Ammon's horn (tissue), 1 donor: ENCODE data around the gene ARHGEF39.
A peak's percentile ranks its signal among the peaks of the same experiment; 100 is the strongest.

ENCODE experiments used
- DNase-seq: peaks from one replicate; pipeline ENCODE4 v3.0.0-alpha.2; 2016; ENCODE audit warnings: low spot score

ARHGEF39 gene, protein sequence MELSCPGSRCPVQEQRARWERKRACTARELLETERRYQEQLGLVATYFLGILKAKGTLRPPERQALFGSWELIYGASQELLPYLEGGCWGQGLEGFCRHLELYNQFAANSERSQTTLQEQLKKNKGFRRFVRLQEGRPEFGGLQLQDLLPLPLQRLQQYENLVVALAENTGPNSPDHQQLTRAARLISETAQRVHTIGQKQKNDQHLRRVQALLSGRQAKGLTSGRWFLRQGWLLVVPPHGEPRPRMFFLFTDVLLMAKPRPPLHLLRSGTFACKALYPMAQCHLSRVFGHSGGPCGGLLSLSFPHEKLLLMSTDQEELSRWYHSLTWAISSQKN

DNA sequence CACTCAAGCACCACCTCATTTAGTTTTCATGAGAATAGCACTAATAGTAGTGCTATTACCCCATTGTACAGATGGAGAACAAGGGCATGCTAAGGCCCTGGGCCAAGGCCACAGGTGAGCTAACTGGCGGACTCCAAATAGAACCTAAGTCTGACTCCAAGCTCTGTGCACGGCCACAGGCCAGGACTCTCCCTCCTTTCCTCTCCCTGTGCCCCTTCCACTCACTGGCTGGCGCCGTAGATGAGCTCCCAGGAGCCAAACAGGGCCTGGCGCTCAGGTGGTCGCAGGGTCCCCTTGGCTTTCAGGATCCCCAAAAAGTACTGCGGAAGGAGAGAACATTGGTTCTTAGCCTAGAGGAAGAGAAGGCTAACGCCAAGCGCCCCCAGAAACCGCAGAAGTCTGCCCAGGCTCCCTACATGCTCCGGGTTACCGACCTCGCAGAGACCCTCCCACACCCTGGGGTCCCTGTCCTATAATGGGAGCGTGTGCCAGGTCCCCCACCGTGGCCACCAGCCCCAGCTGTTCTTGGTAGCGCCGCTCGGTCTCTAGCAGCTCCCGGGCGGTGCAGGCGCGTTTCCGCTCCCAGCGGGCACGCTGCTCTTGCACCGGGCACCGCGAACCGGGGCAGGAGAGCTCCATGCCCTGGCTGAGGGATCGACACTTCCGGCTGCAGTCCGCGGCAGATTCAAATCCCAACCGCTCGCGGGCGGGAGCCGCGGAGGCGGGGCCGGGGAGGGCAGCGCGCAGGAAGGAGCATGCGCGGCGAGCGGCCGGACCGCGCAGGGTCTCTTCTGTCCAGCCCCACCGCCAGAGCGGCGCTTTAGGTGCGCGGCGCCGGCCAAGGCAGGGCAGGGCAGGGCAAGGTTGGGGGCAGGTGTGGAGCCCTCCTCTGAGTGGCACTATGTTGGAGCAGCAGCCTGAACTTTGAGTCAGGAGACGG is at the start of gene ARHGEF39:
Gene ARHGEF39, minus strand, starts transcription at position 665 of the 940 bp plus-strand sequence. Its CDS starts 26 bp downstream, at position 639.
- DNase-seq = peak; percentile 75

GRCh38 chr9:35714123-35714522 is 49.1 kb upstream of the ARHGEF39 start:
- no peak for DNase-seq

DNA sequence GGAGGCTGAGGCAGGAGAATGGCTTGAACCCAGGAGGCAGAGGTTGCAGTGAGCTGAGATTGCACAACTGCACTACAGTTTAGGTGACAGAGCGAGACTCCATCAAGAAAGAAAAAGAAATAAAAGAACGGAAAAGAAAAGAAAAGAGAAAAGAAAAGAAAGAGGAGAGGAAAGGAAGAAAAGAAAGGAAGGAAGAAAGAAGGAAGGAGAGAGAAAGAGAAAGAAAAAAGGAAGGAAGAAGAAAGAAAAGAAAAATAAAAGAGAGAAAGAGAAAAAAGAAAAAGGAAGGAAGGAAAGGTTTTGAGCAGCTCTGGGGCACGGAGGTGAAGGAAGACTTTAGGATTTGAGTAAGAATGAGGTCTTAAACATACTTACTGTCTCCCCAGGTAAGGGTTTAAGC is 48.6 kb upstream of the ARHGEF39 start:
- no peak for DNase-seq

DNA sequence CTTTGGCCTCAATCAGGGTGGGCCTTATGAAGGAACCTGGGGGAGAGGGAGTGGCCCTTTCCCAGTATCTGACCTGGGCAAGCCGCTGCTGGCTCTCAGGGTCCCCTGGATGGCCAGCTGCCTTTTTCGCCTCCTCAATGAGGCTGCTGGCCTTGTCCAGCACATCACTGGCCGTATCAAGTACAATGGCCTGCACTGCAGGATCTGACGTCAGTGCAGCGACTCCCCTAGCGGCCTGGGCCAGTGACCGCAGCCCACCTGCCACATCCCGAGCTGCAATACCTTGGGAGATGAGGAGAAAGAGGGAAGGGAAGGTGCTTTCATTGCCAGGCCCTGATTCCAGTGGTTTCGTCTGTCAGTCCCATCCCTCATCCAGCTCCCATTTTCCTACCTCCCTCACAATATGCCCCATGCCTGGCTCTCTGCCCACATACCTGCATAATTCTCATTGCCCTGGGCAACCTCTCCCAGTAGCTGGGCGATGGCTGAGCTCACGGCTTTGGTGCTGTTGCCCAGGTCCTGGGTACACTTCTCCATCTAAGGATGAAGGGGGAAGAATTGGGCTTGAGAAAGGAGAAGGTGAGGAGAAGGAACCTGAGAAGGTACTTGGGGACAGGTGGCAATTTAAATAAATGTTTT is 47.9 kb upstream of the ARHGEF39 start:
- DNase-seq = no peak

GRCh38 chr9:35711501-35712428 is 46.8 kb upstream of the ARHGEF39 start:
- no peak for DNase-seq

DNA sequence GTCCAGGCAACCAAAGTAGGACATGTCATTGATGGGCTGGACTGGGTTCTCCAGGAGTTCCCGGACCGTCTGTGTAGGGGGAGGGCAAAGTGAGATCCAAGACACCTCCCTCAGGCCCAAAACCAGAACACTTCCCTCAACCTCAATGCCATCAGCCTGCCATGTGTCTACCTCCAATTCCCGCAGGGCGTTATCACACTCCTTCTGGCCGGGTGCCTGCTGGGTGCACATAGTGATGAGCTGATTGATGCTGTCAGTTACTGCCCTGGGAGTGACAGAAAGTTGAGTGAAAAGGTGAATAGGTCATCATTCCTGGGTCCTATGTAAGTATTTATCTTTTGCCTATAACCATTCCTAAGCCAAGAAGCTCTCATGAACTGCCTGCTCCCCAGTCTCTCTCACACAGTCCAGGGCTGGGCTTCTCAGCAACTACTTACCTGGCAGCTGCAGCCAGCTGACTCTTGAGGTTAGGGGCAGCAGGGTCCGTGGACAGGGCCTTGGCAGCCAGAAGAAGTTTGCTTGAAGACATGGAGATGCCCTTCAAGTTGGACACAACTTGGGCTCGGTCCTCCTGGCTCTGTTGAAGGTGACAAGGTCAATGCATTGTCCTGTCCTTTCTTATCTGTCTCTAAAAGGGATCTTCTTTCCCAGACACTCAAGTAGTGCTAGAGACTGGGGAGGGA is 46.0 kb upstream of the ARHGEF39 start:
- DNase-seq = no peak

GRCh38 chr9:35708146-35708545 is 43.2 kb upstream of the ARHGEF39 start:
- no peak for DNase-seq

- DNase-seq = no peak
Measured at GRCh38 chr9:35706951-35707350, 42.0 kb upstream of the ARHGEF39 start.

DNA sequence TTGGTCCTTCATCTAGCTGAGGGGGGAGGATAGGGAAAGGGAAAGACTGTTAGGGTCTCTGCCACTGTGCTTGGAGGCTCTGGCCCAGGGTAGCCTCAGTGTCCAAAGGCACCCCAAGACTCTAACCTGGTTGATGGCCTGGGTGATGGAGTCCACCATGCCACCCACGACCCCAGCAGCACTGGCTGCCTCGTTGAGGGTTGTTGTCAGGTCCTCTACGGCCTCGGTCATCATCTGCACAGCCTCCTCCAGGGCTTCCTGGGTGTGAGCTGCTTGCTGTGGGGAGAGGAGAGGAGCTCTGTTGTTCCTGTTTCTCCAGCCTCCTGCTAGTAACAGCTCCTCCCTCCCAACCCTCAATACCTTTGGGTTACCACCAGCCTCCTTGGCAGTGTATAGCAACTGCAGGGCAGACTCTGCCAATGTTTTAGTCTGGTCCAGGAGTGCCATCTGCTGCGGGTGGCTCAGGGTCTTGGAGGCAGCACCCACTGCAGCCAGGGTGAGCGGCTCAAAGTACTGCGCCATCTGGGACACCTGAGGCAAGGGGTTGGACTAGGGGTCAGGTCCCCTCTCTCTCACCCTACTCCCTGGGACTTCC is 40.9 kb upstream of the ARHGEF39 start:
- DNase-seq = no peak

DNA sequence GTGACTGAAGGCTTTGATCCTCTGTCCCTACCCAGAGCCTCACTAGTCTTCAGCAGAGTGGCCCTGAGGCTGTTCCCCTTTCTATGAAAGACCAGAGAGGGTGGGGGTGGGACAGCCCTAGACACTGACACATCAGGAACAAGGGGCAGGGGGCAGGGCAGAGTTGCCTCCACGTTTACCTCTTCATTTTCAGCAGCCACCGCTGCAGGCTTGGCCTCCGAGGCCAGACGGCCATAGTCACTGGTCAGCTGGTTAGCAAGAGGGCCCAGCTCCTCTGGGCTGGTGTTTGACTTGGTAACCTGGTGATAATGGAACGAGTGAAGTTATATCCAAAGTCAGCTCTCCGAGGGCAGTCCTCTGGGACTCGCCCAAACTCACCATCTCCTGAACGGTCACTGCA is 40.4 kb upstream of the ARHGEF39 start:
- DNase-seq = no peak

DNA sequence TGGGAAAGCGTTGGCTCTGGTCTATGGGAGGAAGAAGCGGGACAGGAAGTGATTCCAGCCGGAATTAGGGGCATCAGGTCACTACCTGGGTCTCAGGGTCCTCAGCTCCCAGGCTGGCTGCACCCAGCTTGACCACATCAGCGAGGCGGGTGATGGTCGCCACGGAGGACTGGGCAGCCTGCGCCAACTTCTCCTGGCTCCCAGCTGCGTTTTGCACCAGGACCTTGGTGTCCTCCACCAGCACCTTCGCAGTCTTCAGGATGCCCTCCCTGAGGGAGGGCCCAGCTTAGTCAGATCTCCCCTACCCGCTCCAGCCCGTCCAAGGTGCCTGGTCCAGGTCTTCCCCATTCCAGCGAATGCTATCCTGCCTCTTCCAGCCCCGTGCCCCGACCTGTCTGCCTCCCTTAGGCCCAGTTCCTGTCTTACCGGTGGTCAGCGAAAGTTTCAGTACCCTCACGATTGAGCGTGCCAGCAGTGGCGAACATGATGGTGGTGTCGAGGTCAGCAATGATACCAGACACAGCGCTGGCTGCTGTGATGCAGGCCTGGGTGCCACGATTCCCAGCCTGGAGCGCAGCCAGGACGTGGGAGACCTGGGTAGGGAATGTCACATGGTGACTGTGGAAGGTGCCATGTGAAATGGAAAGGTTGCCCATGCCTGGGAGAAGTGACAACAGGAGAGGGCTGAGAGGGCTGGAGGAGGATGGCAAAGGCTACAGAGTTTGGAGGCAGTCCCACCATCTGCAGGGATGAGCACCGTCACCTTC is 39.1 kb upstream of the ARHGEF39 start:
- DNase-seq = no peak

DNA sequence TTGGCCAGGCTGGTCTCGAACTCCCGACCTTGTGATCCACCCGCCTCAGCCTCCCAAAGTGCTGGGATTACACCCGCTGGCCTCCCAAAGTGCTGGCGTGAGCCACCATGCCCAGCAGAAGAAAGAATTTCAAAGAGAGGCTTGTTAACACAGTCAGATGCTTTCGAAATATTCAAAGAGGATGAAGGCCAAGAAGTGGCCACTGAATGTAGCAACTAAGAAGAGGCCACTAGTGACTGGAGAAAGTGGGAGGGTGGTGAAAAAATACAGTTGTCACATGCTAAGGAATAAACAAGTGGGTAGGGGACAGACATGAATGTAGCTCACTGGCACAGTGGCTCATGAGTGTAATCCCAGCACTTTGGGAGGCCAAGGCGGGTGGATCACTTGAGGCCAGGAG is 37.7 kb upstream of the ARHGEF39 start:
- no peak for DNase-seq

DNA sequence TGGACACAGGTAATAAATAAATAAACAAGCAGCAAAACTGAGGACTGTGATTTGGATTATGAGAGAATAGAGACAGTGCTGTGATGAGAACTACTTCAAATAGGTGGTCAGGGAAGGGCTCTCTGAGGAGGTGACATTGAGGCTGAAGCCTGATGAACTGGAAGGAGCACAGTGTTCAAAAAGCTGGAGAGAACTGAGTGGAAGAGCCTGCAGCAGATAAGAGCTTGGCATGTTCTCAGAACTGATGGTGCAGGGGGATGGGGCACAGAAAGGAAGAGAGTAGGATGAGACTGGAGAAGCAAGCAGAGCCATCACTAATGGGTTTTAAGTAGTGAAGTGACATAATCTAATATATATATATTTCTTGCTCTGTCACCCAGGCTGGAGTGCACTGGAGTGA is 35.9 kb upstream of the ARHGEF39 start:
- DNase-seq = no peak

DNA sequence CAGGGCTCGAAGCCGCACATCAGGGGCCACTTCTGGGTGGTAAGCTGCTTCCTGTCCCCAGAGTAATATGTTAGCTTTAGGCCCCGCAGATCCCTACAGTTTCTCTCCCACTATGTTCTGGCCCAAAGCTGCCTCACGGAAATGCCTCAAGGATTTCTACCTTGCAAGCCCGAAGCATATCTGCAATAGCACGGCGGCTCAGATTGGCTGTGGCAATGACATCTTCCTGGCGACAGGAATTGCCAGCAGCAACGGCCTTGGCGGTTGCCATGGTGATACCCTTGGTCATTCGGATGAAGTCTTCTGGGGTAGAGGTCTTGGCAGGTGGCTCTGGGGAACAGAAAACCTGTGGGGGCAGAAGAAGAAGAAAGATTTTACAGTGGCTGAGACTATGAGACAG is 35.0 kb upstream of the ARHGEF39 start:
- no peak for DNase-seq

GRCh38 chr9:35698231-35698630 is 33.2 kb upstream of the ARHGEF39 start:
- DNase-seq = no peak

GRCh38 chr9:35697486-35697885 is 32.5 kb upstream of the ARHGEF39 start:
- DNase-seq = no peak

GRCh38 chr9:35696520-35697215 is 31.7 kb upstream of the ARHGEF39 start:
- DNase-seq = peak; percentile 59

DNA sequence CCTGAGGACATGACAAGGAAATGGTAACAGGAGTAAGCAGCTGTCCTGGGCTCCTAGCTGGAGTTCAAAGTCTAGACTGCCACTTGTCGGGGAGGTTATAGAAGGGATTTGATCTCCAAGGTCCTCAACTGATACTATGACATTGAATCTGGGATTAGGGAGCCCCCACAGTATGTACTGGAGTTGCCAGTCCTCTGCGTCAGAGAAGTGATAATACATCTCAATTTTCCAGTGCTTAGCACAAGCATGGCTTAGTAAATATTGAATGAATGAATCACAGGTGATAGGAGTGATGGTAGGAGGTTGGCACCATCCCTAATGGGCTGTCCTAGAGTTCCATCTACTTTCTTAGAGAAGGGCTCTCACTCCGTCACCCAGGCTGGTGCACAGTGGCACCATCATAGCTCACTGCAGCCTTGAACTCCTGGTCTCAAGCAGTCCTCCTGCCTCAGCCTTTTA is 31.0 kb upstream of the ARHGEF39 start:
- DNase-seq = no peak

DNA sequence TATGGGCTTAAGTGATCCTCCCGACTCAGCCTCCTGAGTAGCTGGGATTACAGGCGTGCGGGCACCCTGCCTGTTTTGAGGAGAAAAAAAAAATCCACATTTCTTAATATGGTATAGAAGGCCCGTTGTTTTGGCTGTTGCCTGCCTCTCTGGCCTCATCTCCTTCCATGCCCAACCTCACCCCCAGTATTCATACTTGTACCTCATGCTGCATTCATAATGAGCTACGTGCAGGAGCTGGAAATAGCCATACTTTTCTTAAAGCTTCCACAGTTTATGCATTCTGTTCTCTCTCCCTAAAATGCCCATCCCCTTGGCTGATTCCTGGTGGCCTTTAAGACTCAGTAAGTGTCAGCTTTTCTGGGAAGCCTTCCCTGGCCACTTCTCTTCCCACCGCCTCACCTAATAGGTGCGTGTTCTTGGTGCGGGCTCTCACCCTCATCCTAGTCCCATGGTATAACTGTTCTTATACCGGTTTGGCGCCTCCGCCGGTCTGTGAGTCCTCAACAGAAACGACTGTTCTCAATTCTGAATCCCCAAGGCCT is 26.8 kb upstream of the ARHGEF39 start:
- DNase-seq = no peak
